Caco-2 (cell line): Measurements from ENCODE around the gene RGS7. TPM values are rescaled to one million over a fixed set of nuclear protein-coding genes. Genes with fewer than 3 reads are reported as not detected.

Source experiments
- BruUV-seq: library from RNA; stranded (reverse); fragments of 400-500 nt; replicated peaks from 2 replicates; lab custom pipeline; 2021; lab: Mats Ljungman, UMichigan
- CTCF ChIA-PET: fragments of 300-600 bp; sonication (Branson Sonifier 250); formaldehyde crosslinking; loops from one replicate; lab custom pipeline; 2022; ENCODE audit warnings: antibody characterized with exemption; lab: Charles Lee
- POLR2A ChIA-PET: fragments of 300-600 bp; sonication (Branson Sonifier 250); formaldehyde crosslinking; loops from one replicate; lab custom pipeline; 2022; ENCODE audit warnings: antibody characterized with exemption; lab: Charles Lee
- DNase-seq, 2 experiments: peaks; one replicate each; pipeline versions ENCODE4 v3.0.0 to v3.0.0-alpha.2; 2020 to 2022
- H3K27me3 ChIP-seq: replicated peaks from 2 replicates; pipeline ENCODE4 v1.6.0; 2011; ENCODE audit warnings: low read length; ENCODE audit not compliant: control insufficient read depth, insufficient read depth
- H3K36me3 ChIP-seq: 2 replicates; pipeline ENCODE4 v1.5.1; 2011; ENCODE audit warnings: low read length; ENCODE audit not compliant: control insufficient read depth, insufficient read depth
- H3K4me1 ChIP-seq: fragments of 250-450 bp; sonication (Bioruptor Pico); 2 replicates; pipeline ENCODE4 v1.5.1; 2020; ENCODE audit warnings: mild to moderate bottlenecking
- H3K4me3 ChIP-seq: 2 replicates; pipeline ENCODE4 v1.5.1; 2011; ENCODE audit warnings: low read depth, mild to moderate bottlenecking, control low read depth, low read length
- H3K9me3 ChIP-seq: fragments of 250-450 bp; sonication (Bioruptor Pico); 2 replicates; pipeline ENCODE4 v1.5.1; 2020; ENCODE audit warnings: mild to moderate bottlenecking, moderate library complexity
- H3K27ac Mint-ChIP-seq: one replicate; pipeline ENCODE4 v1.8.0; 2022; ENCODE audit warnings: mixed read lengths; ENCODE audit not compliant: unreplicated experiment
- H3K27me3 Mint-ChIP-seq: one replicate; pipeline ENCODE4 v1.8.0; 2022; ENCODE audit warnings: mixed read lengths; ENCODE audit not compliant: insufficient read depth, unreplicated experiment
- H3K36me3 Mint-ChIP-seq: one replicate; pipeline ENCODE4 v1.8.0; 2022; ENCODE audit warnings: mild to moderate bottlenecking, mixed read lengths; ENCODE audit not compliant: insufficient read depth, unreplicated experiment
- H3K4me1 Mint-ChIP-seq: one replicate; pipeline ENCODE4 v1.8.0; 2022; ENCODE audit warnings: low read depth, mixed read lengths; ENCODE audit not compliant: unreplicated experiment
- H3K4me3 Mint-ChIP-seq: one replicate; pipeline ENCODE4 v1.8.0; 2022; ENCODE audit warnings: mild to moderate bottlenecking, moderate library complexity, mixed read lengths; ENCODE audit not compliant: unreplicated experiment
- H3K9me3 Mint-ChIP-seq: one replicate; pipeline ENCODE4 v1.8.0; 2022; ENCODE audit warnings: mixed read lengths; ENCODE audit not compliant: unreplicated experiment
- intact Hi-C: fragments of 100-400 bp; cut with micrococcal nuclease; formaldehyde crosslinking; loops from one replicate; pipeline ENCODE4 v1.10.0; 2022; ENCODE audit not compliant: unreplicated experiment
- total RNA-seq: library from RNA; stranded (reverse); gene quantifications from 2 replicates; pipeline ENCODE4 v1.2.3, GENCODE V29; 2022
- TF ChIP-seq, protein P1 (sequence below), 2 experiments: fragments of 200-600 bp in 1 of 2; IDR thresholded peaks; 1 replicate in 1 of 2; 2 replicates in 1 of 2; pipeline versions ENCODE4 v1.5.1 to v1.8.0; 2011 to 2022; ENCODE audit warnings: antibody characterized with exemption in 1 of 2, control low read depth in 1 of 2, inconsistent platforms in 1 of 2, low read depth in 1 of 2, low read length in 1 of 2, mild to moderate bottlenecking in 1 of 2, moderate library complexity in 1 of 2; ENCODE audit not compliant: insufficient read depth in 1 of 2, severe bottlenecking in 1 of 2, unreplicated experiment in 1 of 2

Gene RGS7
- total RNA-seq, 1 experiment from 2014 or later, result not detected

DNA sequence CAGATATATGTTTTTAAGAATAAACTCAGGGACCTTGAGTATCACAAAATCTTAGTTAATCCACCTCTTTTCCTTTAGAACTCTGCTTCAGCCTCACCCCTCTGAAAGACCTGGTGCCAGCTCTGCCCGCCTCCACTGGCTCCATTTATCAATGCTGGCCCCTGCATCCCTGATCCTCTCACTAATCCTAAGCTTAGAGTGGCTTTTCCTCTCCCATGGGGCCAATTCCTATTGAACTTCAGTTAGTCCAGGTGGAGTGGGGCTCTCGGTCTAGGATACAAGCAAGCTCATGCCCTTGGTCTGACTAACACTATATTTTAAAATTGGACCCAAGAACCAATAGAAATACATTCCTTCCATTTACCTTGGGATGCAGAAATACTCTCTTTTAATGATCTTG is 87.0 kb downstream of the RGS7 start:
- H3K9me3 ChIP-seq, result peaks cover 12% of the 10 kb centered on the region; the same call in 1 of the 2 replicates
- ChIA-PET CTCF (no interaction called here), POLR2A (no interaction called here)
- no peak for DNase-seq
- no peaks in the 10 kb centered on the region; the same call in 1 of the 2 replicates for H3K36me3 ChIP-seq
- no peak overlapping the region for H3K4me3 Mint-ChIP-seq
- H3K4me3 ChIP-seq, result no peak overlapping the region
- H3K4me1 ChIP-seq, result no peaks in the 10 kb centered on the region; the same call in 1 of the 2 replicates
- intact Hi-C loops, result no loop called here
- H3K4me1 Mint-ChIP-seq, result no peaks in the 10 kb centered on the region
- H3K9me3 Mint-ChIP-seq, result peaks cover 23% of the 10 kb centered on the region
- H3K27ac Mint-ChIP-seq, result no peak overlapping the region
- peaks cover 4% of the 10 kb centered on the region for H3K27me3 Mint-ChIP-seq
- BruUV-seq, result no TSS peak
- no peaks in the 10 kb centered on the region for H3K27me3 ChIP-seq
- TF ChIP-seq, protein P1, sequence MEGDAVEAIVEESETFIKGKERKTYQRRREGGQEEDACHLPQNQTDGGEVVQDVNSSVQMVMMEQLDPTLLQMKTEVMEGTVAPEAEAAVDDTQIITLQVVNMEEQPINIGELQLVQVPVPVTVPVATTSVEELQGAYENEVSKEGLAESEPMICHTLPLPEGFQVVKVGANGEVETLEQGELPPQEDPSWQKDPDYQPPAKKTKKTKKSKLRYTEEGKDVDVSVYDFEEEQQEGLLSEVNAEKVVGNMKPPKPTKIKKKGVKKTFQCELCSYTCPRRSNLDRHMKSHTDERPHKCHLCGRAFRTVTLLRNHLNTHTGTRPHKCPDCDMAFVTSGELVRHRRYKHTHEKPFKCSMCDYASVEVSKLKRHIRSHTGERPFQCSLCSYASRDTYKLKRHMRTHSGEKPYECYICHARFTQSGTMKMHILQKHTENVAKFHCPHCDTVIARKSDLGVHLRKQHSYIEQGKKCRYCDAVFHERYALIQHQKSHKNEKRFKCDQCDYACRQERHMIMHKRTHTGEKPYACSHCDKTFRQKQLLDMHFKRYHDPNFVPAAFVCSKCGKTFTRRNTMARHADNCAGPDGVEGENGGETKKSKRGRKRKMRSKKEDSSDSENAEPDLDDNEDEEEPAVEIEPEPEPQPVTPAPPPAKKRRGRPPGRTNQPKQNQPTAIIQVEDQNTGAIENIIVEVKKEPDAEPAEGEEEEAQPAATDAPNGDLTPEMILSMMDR (IDR thresholded peaks at IDR 0.05; ENCODE audit: insufficient read depth in 1 of 2, low read depth in 1 of 2, low read length in 1 of 2, severe bottlenecking in 1 of 2, unreplicated experiment in 1 of 2), result no peak
- peaks cover 5% of the 10 kb centered on the region for H3K36me3 Mint-ChIP-seq

DNA sequence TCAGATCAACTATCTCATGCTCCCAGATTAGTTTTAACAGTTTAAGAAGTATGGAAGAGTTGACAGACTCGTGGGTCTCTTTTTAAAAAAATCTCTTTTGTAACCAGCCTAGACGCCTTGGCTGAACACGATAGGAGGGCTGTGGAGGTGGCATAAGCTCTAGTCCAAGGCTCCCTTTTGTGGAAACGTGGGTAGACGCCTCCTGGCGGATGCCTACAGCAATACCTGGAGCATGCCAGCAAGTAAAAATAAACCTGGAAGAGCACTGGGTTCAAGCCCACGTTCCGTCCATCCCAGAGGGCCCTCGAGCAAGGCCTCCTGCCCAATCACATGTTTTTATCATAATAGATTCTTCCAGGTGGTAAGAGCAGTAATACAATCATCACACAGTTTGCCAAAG is 87.9 kb downstream of the RGS7 start:
- H3K27me3 ChIP-seq, result no peaks in the 10 kb centered on the region
- H3K4me3 Mint-ChIP-seq, result no peak overlapping the region
- peaks cover 5% of the 10 kb centered on the region for H3K36me3 Mint-ChIP-seq

GRCh38 chr1:241266121-241266520 is 90.9 kb downstream of the RGS7 start:
- Histone ChIP-seq H3K4me1 (no peaks in the 10 kb centered on the region; the same call in 1 of the 2 replicates), H3K27me3 (no peaks in the 10 kb centered on the region), H3K36me3 (no peaks in the 10 kb centered on the region), H3K9me3 (peaks cover 2% of the 10 kb centered on the region; the same call in 1 of the 2 replicates), H3K4me3 (no peak overlapping the region)
- Mint-ChIP-seq H3K9me3 (no peaks in the 10 kb centered on the region), H3K4me1 (no peaks in the 10 kb centered on the region), H3K27me3 (peaks cover 4% of the 10 kb centered on the region), H3K27ac (no peak overlapping the region), H3K4me3 (no peak overlapping the region), H3K36me3 (peaks cover under 1% of the 10 kb centered on the region)
- TF ChIP-seq, protein P1 (IDR thresholded peaks at IDR 0.05; ENCODE audit: insufficient read depth in 1 of 2, low read depth in 1 of 2, low read length in 1 of 2, severe bottlenecking in 1 of 2, unreplicated experiment in 1 of 2), result no peak
- no peak for DNase-seq
- ChIA-PET CTCF (no interaction called here), POLR2A (no interaction called here)
- intact Hi-C loops, result no loop called here
- BruUV-seq, result no TSS peak

More for the DNA sequence above, 87.9 kb downstream of the RGS7 start:
- TF ChIP-seq, protein P1 (IDR thresholded peaks at IDR 0.05; ENCODE audit: insufficient read depth in 1 of 2, low read depth in 1 of 2, low read length in 1 of 2, severe bottlenecking in 1 of 2, unreplicated experiment in 1 of 2), result no peak
- DNase-seq, result no peak
- ChIA-PET POLR2A (no interaction called here), CTCF (no interaction called here)
- BruUV-seq, result no TSS peak
- H3K4me1 Mint-ChIP-seq, result no peaks in the 10 kb centered on the region
- no peaks in the 10 kb centered on the region; the same call in 1 of the 2 replicates for H3K4me1 ChIP-seq
- no peak overlapping the region for H3K27ac Mint-ChIP-seq
- H3K27me3 Mint-ChIP-seq, result peaks cover 4% of the 10 kb centered on the region
- no peaks in the 10 kb centered on the region; the same call in 1 of the 2 replicates for H3K36me3 ChIP-seq
- H3K9me3 ChIP-seq, result peaks cover 12% of the 10 kb centered on the region; the same call in 1 of the 2 replicates
- H3K9me3 Mint-ChIP-seq, result peaks cover 23% of the 10 kb centered on the region
- no peak overlapping the region for H3K4me3 ChIP-seq
- intact Hi-C loops, result no loop called here
